Memory B cell (primary cell): ENCODE data around the gene AHI1.
"Not testable (repeated sequence)": the region's sequence is repeated elsewhere in the genome, so short reads cannot be mapped to it uniquely, and the experiment has no call there.

ENCODE experiments used
- ATAC-seq: fragments of 150-1000 bp; cut with Tn5 transposase; 2 replicates; pipeline ENCODE4 v1.10.0; 2021; ENCODE audit warnings: low read depth, mild to moderate bottlenecking, moderate library complexity
- DNase-seq, 2 donors: peaks; one replicate each; pipeline ENCODE4 v3.0.0; 2022; ENCODE audit warnings: low spot score in 2 of 2
- H3K27ac Mint-ChIP-seq: one replicate; pipeline ENCODE4 v1.8.0; 2022; ENCODE audit warnings: mild to moderate bottlenecking, moderate library complexity, mixed read lengths
- H3K27me3 Mint-ChIP-seq: one replicate; pipeline ENCODE4 v1.8.0; 2022; ENCODE audit warnings: mixed read lengths
- H3K36me3 Mint-ChIP-seq: one replicate; pipeline ENCODE4 v1.8.0; 2022; ENCODE audit warnings: mild to moderate bottlenecking, mixed read lengths
- H3K4me1 Mint-ChIP-seq: one replicate; pipeline ENCODE4 v1.8.0; 2022; ENCODE audit warnings: mixed read lengths
- H3K4me3 Mint-ChIP-seq: one replicate; pipeline ENCODE4 v1.8.0; 2022; ENCODE audit warnings: mild to moderate bottlenecking, moderate library complexity, mixed read lengths
- H3K9me3 Mint-ChIP-seq: one replicate; pipeline ENCODE4 v1.8.0; 2022; ENCODE audit warnings: mixed read lengths

AHI1 gene

GRCh38 chr6:135267085-135267484 is 230.5 kb downstream of the AHI1 start:
- no peak overlapping the region for H3K4me3 Mint-ChIP-seq
- no peak overlapping the region for H3K27ac Mint-ChIP-seq
- DNase-seq (no peak), ATAC-seq (no peak)
- peaks cover 7% of the 10 kb centered on the region for H3K27me3 Mint-ChIP-seq
- no peaks in the 10 kb centered on the region for H3K9me3 Mint-ChIP-seq
- no peaks in the 10 kb centered on the region for H3K4me1 Mint-ChIP-seq
- no peaks in the 10 kb centered on the region for H3K36me3 Mint-ChIP-seq

- Mint-ChIP-seq H3K4me3 (no peak overlapping the region), H3K36me3 (no peaks in the 10 kb centered on the region), H3K27me3 (peaks cover 7% of the 10 kb centered on the region), H3K4me1 (no peaks in the 10 kb centered on the region), H3K27ac (no peak overlapping the region), H3K9me3 (no peaks in the 10 kb centered on the region)
- ATAC-seq = no peak
- DNase-seq = no peak
Measured at GRCh38 chr6:135266675-135267074, 230.9 kb downstream of the AHI1 start.

GRCh38 chr6:135265278-135265677 is 232.3 kb downstream of the AHI1 start:
- Mint-ChIP-seq H3K4me3 (no peak overlapping the region), H3K36me3 (no peaks in the 10 kb centered on the region), H3K9me3 (no peaks in the 10 kb centered on the region), H3K27ac (no peak overlapping the region), H3K4me1 (no peaks in the 10 kb centered on the region), H3K27me3 (peaks cover 6% of the 10 kb centered on the region)
- DNase-seq (no peak), ATAC-seq (no peak)

- DNase-seq = no peak
- ATAC-seq = no peak
- peaks cover 11% of the 10 kb centered on the region for H3K27me3 Mint-ChIP-seq
- no peak overlapping the region for H3K27ac Mint-ChIP-seq
- no peaks in the 10 kb centered on the region for H3K36me3 Mint-ChIP-seq
- H3K4me1 Mint-ChIP-seq = no peaks in the 10 kb centered on the region
- H3K4me3 Mint-ChIP-seq = no peak overlapping the region
- no peaks in the 10 kb centered on the region for H3K9me3 Mint-ChIP-seq
Measured at GRCh38 chr6:135261872-135262725, 235.4 kb downstream of the AHI1 start.

- H3K36me3 Mint-ChIP-seq = no peaks in the 10 kb centered on the region
- DNase-seq (no peak), ATAC-seq (no peak)
- no peaks in the 10 kb centered on the region for H3K4me1 Mint-ChIP-seq
- no peaks in the 10 kb centered on the region for H3K9me3 Mint-ChIP-seq
- H3K4me3 Mint-ChIP-seq = no peak overlapping the region
- no peak overlapping the region for H3K27ac Mint-ChIP-seq
- peaks cover 14% of the 10 kb centered on the region for H3K27me3 Mint-ChIP-seq
Measured at GRCh38 chr6:135260612-135261011, 236.9 kb downstream of the AHI1 start.

- H3K4me1 Mint-ChIP-seq = no peaks in the 10 kb centered on the region
- no peaks in the 10 kb centered on the region for H3K9me3 Mint-ChIP-seq
Measured at GRCh38 chr6:135258970-135259369, 238.6 kb downstream of the AHI1 start.

GRCh38 chr6:135257631-135258405 is 239.7 kb downstream of the AHI1 start:
- Mint-ChIP-seq H3K9me3 (no peaks in the 10 kb centered on the region), H3K27ac (no peak overlapping the region), H3K4me3 (no peak overlapping the region), H3K27me3 (peaks cover 15% of the 10 kb centered on the region), H3K36me3 (no peaks in the 10 kb centered on the region), H3K4me1 (no peaks in the 10 kb centered on the region)
- ATAC-seq = no peak
- no peak for DNase-seq

More at GRCh38 chr6:135258970-135259369, 238.6 kb downstream of the AHI1 start:
- H3K4me3 Mint-ChIP-seq = no peak overlapping the region
- peaks cover 16% of the 10 kb centered on the region for H3K27me3 Mint-ChIP-seq
- H3K36me3 Mint-ChIP-seq = no peaks in the 10 kb centered on the region
- ATAC-seq (no peak), DNase-seq (no peak)
- no peak overlapping the region for H3K27ac Mint-ChIP-seq

GRCh38 chr6:135256866-135257265 is 240.7 kb downstream of the AHI1 start:
- H3K36me3 Mint-ChIP-seq = no peaks in the 10 kb centered on the region
- H3K4me1 Mint-ChIP-seq = no peaks in the 10 kb centered on the region
- DNase-seq (no peak), ATAC-seq (no peak)
- no peak overlapping the region for H3K27ac Mint-ChIP-seq
- H3K4me3 Mint-ChIP-seq = no peak overlapping the region
- no peaks in the 10 kb centered on the region for H3K9me3 Mint-ChIP-seq
- peaks cover 12% of the 10 kb centered on the region for H3K27me3 Mint-ChIP-seq

- DNase-seq = no peak
- H3K4me1 Mint-ChIP-seq = peaks cover 2% of the 10 kb centered on the region
- no peaks in the 10 kb centered on the region for H3K9me3 Mint-ChIP-seq
- no peak overlapping the region for H3K27ac Mint-ChIP-seq
- ATAC-seq = no peak
- H3K36me3 Mint-ChIP-seq = no peaks in the 10 kb centered on the region
- no peak overlapping the region for H3K4me3 Mint-ChIP-seq
- peaks cover 8% of the 10 kb centered on the region for H3K27me3 Mint-ChIP-seq
Measured at GRCh38 chr6:135254471-135254870, 243.1 kb downstream of the AHI1 start.

GRCh38 chr6:135251498-135252441 is 245.8 kb downstream of the AHI1 start:
- Mint-ChIP-seq H3K27ac (no peak overlapping the region), H3K27me3 (peaks cover 5% of the 10 kb centered on the region), H3K4me1 (peaks cover 2% of the 10 kb centered on the region), H3K9me3 (no peaks in the 10 kb centered on the region), H3K4me3 (no peak overlapping the region), H3K36me3 (no peaks in the 10 kb centered on the region)
- ATAC-seq (no peak), DNase-seq (no peak)

- Mint-ChIP-seq H3K27ac (no peak overlapping the region), H3K27me3 (peaks cover 4% of the 10 kb centered on the region), H3K36me3 (no peaks in the 10 kb centered on the region), H3K4me3 (no peak overlapping the region), H3K9me3 (no peaks in the 10 kb centered on the region), H3K4me1 (peaks cover 2% of the 10 kb centered on the region)
- DNase-seq (no peak), ATAC-seq (no peak)
Measured at GRCh38 chr6:135250751-135251497, 246.6 kb downstream of the AHI1 start.

- Mint-ChIP-seq H3K36me3 (no peaks in the 10 kb centered on the region), H3K4me1 (peaks cover 2% of the 10 kb centered on the region), H3K27ac (no peak overlapping the region), H3K27me3 (peaks cover 2% of the 10 kb centered on the region), H3K9me3 (no peaks in the 10 kb centered on the region), H3K4me3 (no peak overlapping the region)
- DNase-seq = no peak
- ATAC-seq = peak; percentile 31
Measured at GRCh38 chr6:135250234-135250633, 247.3 kb downstream of the AHI1 start.

- ATAC-seq, H3K9me3 Mint-ChIP-seq, H3K27me3 Mint-ChIP-seq, H3K27ac Mint-ChIP-seq, DNase-seq, H3K36me3 Mint-ChIP-seq, H3K4me1 Mint-ChIP-seq, H3K4me3 Mint-ChIP-seq: not testable (repeated sequence)
Measured at GRCh38 chr6:135246412-135247012, 251.0 kb downstream of the AHI1 start.
